Right atrium auricular region (tissue), 2 donors: ENCODE results near the gene GDPD5. TPM values are rescaled to one million over a fixed set of nuclear protein-coding genes. Genes with fewer than 3 reads are reported as not detected.

Experiments
- DNase-seq: peaks from one replicate; pipeline ENCODE4 v3.0.0-alpha.2; 2019; ENCODE audit warnings: low spot score
- H3K27ac ChIP-seq, 2 donors: fragments of 200-600 bp; sonication (generic); 1 replicate in 1 of 2; 2 replicates in 1 of 2; pipeline ENCODE4 v1.5.1; 2016 to 2019
- H3K27me3 ChIP-seq, 2 donors: fragments of 200-600 bp; sonication (generic); one replicate each; pipeline versions ENCODE4 v1.5.1 to v1.6.0; 2017 to 2019
- H3K36me3 ChIP-seq: fragments of 200-600 bp; sonication (generic); one replicate; pipeline ENCODE4 v1.5.1; 2016
- H3K4me1 ChIP-seq, 2 donors: fragments of 200-600 bp; sonication (generic); one replicate each; pipeline versions ENCODE4 v1.5.1 to v1.6.0; 2017 to 2019
- H3K4me3 ChIP-seq, 2 donors: fragments of 200-600 bp; sonication (generic); 1 replicate in 1 of 2; 2 replicates in 1 of 2; pipeline ENCODE4 v1.5.1; 2017 to 2019; ENCODE audit warnings: mild to moderate bottlenecking in 1 of 2, moderate library complexity in 1 of 2
- H3K9me3 ChIP-seq, 2 donors: fragments of 200-600 bp; sonication (generic); one replicate each; pipeline ENCODE4 v1.5.1; 2019
- total RNA-seq, 2 donors: library from RNA; depleted of rRNA; stranded (reverse); fragments of >200 nt; gene quantifications; one replicate each; pipeline ENCODE4 v1.1.0, GENCODE V29; 2016
- TF ChIP-seq, protein P1 (sequence below), 2 donors: fragments of 200-600 bp; sonication (generic); IDR thresholded peaks; one replicate each; pipeline ENCODE4 v1.5.1; 2019; ENCODE audit warnings: antibody characterized with exemption in 2 of 2

The GDPD5 gene
- total RNA-seq, 2 donors from 2014 or later = 3.5 to 6.1 TPM

DNA sequence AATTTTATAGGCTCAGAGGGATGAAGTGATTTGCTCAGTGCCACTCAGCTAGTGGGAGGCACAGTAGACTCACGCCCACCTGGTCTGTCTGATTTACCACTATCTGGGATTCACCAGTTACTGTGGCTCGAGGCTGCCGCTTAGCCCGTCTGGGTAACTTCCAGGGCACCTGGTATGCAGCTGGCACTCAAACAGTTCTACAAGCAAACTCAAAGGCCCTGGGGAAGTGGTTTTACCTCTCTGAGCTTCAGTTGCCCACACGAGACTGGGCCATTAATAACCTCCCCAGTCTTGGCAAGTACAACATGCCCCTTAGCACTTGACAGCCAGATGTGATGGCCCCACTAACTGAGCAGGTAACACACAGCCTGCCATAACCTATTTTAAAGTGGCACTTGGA is 2.6 kb downstream of the GDPD5 start:
- H3K27me3 ChIP-seq = no peaks in the 10 kb centered on the region
- TF ChIP-seq, protein P1, sequence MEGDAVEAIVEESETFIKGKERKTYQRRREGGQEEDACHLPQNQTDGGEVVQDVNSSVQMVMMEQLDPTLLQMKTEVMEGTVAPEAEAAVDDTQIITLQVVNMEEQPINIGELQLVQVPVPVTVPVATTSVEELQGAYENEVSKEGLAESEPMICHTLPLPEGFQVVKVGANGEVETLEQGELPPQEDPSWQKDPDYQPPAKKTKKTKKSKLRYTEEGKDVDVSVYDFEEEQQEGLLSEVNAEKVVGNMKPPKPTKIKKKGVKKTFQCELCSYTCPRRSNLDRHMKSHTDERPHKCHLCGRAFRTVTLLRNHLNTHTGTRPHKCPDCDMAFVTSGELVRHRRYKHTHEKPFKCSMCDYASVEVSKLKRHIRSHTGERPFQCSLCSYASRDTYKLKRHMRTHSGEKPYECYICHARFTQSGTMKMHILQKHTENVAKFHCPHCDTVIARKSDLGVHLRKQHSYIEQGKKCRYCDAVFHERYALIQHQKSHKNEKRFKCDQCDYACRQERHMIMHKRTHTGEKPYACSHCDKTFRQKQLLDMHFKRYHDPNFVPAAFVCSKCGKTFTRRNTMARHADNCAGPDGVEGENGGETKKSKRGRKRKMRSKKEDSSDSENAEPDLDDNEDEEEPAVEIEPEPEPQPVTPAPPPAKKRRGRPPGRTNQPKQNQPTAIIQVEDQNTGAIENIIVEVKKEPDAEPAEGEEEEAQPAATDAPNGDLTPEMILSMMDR (IDR thresholded peaks at IDR 0.05) = no peak
- no peaks in the 10 kb centered on the region for H3K36me3 ChIP-seq
- no peak overlapping the region for H3K4me3 ChIP-seq
- H3K9me3 ChIP-seq = no peaks in the 10 kb centered on the region
- no peak overlapping the region for H3K27ac ChIP-seq
- H3K4me1 ChIP-seq = peaks cover 0 to 27% of the 10 kb centered on the region in 2 donors
- no peak for DNase-seq

DNA sequence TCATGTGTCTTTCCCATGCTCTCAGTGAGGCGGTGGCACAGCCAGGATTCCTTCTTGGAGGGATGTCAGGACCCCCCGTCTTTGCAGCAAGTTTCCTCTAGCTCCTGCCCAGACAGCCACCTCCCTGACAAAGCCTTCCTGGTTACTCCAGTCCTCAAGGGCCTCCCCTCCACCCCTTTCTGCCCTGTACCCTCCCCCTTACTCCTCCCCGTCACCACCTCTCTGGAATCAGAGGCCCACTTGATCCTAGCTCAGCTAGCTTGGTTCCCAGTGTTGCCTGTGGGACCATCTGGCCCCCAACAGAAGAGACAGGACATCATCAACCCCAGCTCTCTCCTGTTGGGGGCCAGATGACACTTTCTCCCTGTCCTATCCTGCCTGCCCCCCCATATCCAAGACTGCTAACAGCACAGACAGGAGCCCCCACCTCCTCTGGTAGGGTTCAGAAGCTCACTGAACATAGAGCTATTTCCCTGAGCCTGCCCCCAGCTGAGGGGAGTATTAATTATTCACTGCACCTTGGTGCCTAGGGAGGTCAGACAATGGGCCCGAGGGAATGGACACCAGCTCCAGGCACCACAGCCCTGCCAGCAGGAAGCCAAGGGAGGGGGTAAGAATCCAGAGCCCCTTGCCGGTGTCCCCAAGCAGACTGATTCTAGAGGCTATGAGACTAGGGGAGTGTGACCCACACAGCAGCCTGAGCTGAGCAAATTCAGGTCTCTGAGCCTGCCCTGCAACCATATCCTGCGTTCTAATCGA is 3.3 kb downstream of the GDPD5 start:
- H3K27ac ChIP-seq = no peak overlapping the region
- no peaks in the 10 kb centered on the region for H3K9me3 ChIP-seq
- no peaks in the 10 kb centered on the region for H3K36me3 ChIP-seq
- H3K27me3 ChIP-seq = no peaks in the 10 kb centered on the region
- peaks cover 0 to 27% of the 10 kb centered on the region in 2 donors for H3K4me1 ChIP-seq
- no peak for DNase-seq
- no peak overlapping the region for H3K4me3 ChIP-seq
- TF ChIP-seq, protein P1 (IDR thresholded peaks at IDR 0.05) = no peak

DNA sequence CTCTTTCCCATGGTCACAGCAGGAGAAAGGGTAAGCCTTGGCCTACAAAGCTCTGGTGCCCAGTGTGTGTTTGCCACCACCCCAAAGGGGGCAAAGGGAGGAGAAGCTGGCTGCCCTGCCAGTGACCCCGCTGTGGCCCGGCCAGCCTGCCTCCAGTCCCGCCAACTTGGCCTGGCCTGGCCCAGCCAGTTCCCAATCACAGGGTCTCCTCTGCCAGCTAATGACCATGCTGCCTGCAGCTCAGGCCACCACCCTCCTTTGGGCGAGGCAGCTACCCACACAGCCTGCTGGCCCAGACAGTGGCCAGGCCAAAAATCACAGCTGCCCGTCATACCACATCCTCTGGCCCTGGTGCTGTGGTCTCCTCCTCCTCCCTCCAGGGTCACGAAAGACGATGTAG is 5.1 kb downstream of the GDPD5 start:
- Histone ChIP-seq H3K27me3 (no peaks in the 10 kb centered on the region), H3K27ac (no peak overlapping the region), H3K4me1 (peaks cover 0 to 22% of the 10 kb centered on the region in 2 donors), H3K36me3 (no peaks in the 10 kb centered on the region), H3K9me3 (no peaks in the 10 kb centered on the region), H3K4me3 (no peak overlapping the region)
- no peak for DNase-seq
- TF ChIP-seq, protein P1 (IDR thresholded peaks at IDR 0.05) = no peak

DNA sequence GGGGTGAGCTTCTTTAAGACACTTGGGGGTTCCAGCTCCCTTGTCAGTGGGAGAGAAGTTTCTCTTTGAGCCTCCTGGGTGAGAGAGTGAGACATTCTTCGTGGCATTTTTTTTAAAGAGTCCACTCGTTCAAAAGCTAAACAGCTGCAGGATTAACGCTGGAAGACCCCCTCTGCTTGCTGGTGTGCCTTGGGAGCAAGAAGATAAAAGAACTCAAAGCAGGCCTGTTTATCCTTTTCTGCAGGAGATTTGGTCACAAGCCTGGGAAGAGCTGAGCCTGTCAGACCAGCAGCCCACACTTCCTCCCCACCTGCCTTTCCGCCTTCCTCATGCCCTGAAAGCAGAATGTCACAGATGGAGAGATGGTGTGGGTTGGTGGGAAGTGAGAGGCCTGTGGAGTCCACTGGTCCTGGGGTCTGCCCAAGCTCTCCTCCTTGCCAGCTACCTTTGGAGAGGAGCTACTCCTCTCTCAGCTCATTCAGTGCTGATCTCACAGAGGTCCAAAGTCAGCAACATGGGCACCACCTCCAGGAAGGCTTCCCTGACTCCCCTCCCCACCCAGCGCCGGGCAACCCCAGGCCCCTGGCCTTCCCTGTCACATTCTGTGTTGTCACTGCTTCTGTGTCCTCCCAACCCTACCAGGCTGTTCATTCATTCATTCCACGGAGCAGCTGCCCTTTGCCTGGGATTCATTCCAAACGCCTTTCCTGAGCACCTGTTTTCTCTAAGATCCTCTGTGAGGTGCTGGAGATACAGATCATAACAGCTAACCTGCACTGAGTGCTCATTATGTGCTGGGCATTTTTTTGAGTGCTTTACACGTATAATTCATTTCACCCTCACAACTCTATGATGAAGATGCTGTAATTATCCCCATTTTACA is 6.7 kb downstream of the GDPD5 start:
- no peak overlapping the region for H3K27ac ChIP-seq
- H3K27me3 ChIP-seq = no peaks in the 10 kb centered on the region
- TF ChIP-seq, protein P1 (IDR thresholded peaks at IDR 0.05) = no peak
- H3K36me3 ChIP-seq = no peaks in the 10 kb centered on the region
- no peak overlapping the region for H3K4me3 ChIP-seq
- H3K4me1 ChIP-seq = peaks cover 0 to 8% of the 10 kb centered on the region in 2 donors
- no peak for DNase-seq
- no peaks in the 10 kb centered on the region for H3K9me3 ChIP-seq

DNA sequence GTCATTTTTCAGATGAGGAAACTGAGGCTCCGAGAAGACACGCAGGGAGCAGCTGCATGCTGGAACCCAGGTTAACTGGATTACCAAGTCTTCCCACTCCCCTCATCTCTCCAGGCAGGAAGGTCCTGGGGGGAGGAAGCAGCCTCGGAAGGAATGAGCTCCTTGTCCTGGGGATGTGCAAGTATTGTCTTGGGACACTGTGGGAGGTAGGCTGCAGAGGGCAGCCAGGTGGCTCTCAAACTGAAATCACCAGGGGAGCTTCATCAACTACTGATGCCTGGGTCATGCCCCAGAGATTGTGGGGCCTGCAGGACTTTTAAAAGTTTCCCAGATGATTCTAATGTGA is 7.6 kb downstream of the GDPD5 start:
- H3K27me3 ChIP-seq = no peaks in the 10 kb centered on the region
- TF ChIP-seq, protein P1 (IDR thresholded peaks at IDR 0.05) = no peak
- DNase-seq = no peak

More for the DNA sequence above, 7.6 kb downstream of the GDPD5 start:
- Histone ChIP-seq H3K9me3 (no peaks in the 10 kb centered on the region), H3K36me3 (no peaks in the 10 kb centered on the region), H3K4me3 (no peak overlapping the region), H3K27ac (no peak overlapping the region), H3K4me1 (no peaks in the 10 kb centered on the region)
